Uterine smooth muscle cell (primary cell): ENCODE data around the gene APOL1. TPM values are rescaled to one million over a fixed set of nuclear protein-coding genes. Genes with fewer than 3 reads are reported as not detected.

ENCODE experiments used
- total RNA-seq: library from RNA; depleted of rRNA; stranded (reverse); fragments of >200 nt; gene quantifications from 2 replicates; pipeline ENCODE4 v1.2.3, GENCODE V29; 2014

Gene APOL1, protein sequence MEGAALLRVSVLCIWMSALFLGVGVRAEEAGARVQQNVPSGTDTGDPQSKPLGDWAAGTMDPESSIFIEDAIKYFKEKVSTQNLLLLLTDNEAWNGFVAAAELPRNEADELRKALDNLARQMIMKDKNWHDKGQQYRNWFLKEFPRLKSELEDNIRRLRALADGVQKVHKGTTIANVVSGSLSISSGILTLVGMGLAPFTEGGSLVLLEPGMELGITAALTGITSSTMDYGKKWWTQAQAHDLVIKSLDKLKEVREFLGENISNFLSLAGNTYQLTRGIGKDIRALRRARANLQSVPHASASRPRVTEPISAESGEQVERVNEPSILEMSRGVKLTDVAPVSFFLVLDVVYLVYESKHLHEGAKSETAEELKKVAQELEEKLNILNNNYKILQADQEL
- 9.8 and 21.5 TPM in 2 replicates for total RNA-seq

DNA sequence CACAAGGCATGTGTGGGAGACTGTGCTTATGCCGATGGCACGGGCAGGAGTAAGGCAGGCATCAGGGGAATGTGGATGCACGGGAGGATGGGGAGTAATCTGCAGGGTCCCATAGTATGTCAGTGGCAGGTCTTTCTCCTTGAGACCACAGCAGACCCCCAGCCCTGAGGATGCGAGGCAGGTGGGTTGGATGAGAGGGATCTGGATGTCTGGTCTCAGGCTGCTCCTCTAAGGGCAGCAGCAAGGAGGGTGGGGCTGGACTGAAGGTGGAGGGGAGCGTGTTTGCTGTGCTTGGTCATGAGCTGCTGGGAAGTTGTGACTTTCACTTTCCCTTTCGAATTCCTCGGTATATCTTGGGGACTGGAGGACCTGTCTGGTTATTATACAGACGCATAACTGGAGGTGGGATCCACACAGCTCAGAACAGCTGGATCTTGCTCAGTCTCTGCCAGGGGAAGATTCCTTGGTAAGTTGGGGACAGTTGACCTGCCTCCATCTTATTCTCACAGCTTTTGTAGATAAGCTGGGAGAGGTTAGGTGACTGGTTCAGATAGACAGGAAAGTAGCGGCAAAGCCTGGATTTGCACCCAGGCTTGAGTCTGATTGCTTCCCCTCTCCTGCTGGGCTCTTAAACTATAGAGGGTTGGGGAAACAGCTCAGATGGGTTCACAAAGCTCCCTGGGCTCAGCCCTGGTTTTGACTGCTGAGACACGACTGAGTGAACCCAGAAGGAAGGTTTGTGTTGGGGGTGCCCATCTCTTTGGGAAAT lies at the start of gene APOL1:
APOL1 (plus strand) TSS at position 380 of the 769 bp plus-strand sequence. CDS start 1,823 bp downstream, outside the sequence.

DNA sequence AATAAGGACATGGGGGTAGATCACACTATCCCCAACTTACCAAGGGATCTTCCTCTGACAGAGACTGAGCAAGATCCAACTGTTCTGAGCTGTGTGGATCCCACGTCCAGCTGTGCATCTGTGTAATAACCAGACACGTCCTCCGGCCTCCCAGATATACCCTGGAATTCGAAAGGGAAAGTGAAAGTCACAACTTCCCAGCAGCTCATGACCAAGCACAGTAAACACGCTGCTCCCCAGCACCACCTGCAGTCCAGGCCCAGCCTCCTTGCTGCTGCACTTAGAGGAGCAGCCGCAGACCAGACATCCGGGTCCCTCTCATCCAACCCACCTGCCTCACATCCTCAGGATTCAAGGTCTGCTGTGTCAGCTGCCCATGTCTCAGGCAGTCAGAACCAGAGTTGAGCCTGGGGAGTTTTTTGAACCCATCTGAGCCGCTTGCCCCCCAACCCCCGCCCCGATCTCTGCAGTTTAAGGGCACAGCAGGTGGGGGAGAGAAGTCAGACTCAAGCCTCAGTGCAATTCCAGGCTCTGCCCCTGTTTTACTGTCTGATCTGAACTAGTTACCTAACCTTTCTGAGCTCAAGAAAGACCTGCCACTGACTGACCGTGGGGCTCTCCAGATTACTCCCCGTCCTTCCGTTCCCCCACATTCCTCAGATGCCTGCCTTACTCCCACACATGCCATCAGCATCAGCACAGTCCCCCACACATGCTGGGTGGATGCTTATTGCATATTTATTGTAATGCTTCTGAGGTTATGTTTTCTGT lies 13.3 kb upstream of the APOL1 start, which contains the start of gene APOL2:
APOL2 (minus strand) TSS at position 127 of the 771 bp plus-strand sequence. CDS start 6,365 bp downstream, outside the sequence.

Other genes with a start within 250 kb of the APOL1 start
- 175 and 194 TPM in 2 replicates for gene RBFOX2, start 224.3 kb upstream of the APOL1 start, total RNA-seq
- gene APOL3, start 92.4 kb upstream of the APOL1 start, total RNA-seq, result 7.5 and 7.9 TPM in 2 replicates
- gene APOL4, start 51.3 kb upstream of the APOL1 start, total RNA-seq, result 0.11 and 0.12 TPM in 2 replicates
- gene APOL2, start 13.6 kb upstream of the APOL1 start, total RNA-seq, result 49.2 and 57.2 TPM in 2 replicates
- gene MYH9, start 134.8 kb downstream of the APOL1 start, total RNA-seq, result 797 and 1,114 TPM in 2 replicates
- 24.6 and 27.9 TPM in 2 replicates for gene TXN2, start 228.5 kb downstream of the APOL1 start, total RNA-seq